IPS-NIHi11 (cell line): Measurements from ENCODE around the gene MT3.
"Not testable (repeated sequence)": the region's sequence is repeated elsewhere in the genome, so short reads cannot be mapped to it uniquely, and the experiment has no call there.

Source experiments
- DNase-seq: peaks from one replicate; pipeline ENCODE4 v3.0.0; 2012; ENCODE audit warnings: mixed read lengths, low spot score

MT3 gene

GRCh38 chr16:56580391-56581048 is 8.8 kb upstream of the MT3 start:
- DNase-seq = no peak

GRCh38 chr16:56582911-56583310 is 6.4 kb upstream of the MT3 start:
- not testable (repeated sequence) for DNase-seq

- no peak for DNase-seq
These were observed 5.8 kb upstream of the MT3 start for GRCh38 chr16:56583351-56584168.

- no peak for DNase-seq
These were observed 5.1 kb upstream of the MT3 start for GRCh38 chr16:56584276-56584675.

- no peak for DNase-seq
These were observed 567 bp upstream of the MT3 start for GRCh38 chr16:56588781-56589140.

GRCh38 chr16:56591377-56592060 is 2.2 kb downstream of the MT3 start:
- DNase-seq = no peak

GRCh38 chr16:56593573-56594291 is 4.4 kb downstream of the MT3 start:
- no peak for DNase-seq

GRCh38 chr16:56594292-56594619 is 4.9 kb downstream of the MT3 start:
- no peak for DNase-seq

GRCh38 chr16:56600398-56600999 is 11.2 kb downstream of the MT3 start:
- peak; percentile 59 for DNase-seq

- no peak for DNase-seq
These were observed 12.0 kb downstream of the MT3 start for GRCh38 chr16:56601325-56601724.

GRCh38 chr16:56603589-56603988 is 14.3 kb downstream of the MT3 start:
- peak; percentile 54 for DNase-seq

- no peak for DNase-seq
These were observed 15.6 kb downstream of the MT3 start for GRCh38 chr16:56604966-56605365.

GRCh38 chr16:56605475-56605874 is 16.1 kb downstream of the MT3 start:
- no peak for DNase-seq

GRCh38 chr16:56606071-56606475 is 16.7 kb downstream of the MT3 start:
- DNase-seq = no peak

- no peak for DNase-seq
These were observed 17.3 kb downstream of the MT3 start for GRCh38 chr16:56606476-56607108.

GRCh38 chr16:56607109-56607618 is 17.8 kb downstream of the MT3 start:
- DNase-seq = peak; percentile 33

GRCh38 chr16:56607675-56608042 is 18.3 kb downstream of the MT3 start:
- DNase-seq = no peak

- peak; percentile 95 for DNase-seq
These were observed 18.9 kb downstream of the MT3 start, which contains the start of gene MT2A for GRCh38 chr16:56608043-56608875. MT2A (plus strand) TSS chr16:56608584; CDS start chr16:56608656, 72 bp downstream.

- DNase-seq = no peak
These were observed 19.6 kb downstream of the MT3 start for GRCh38 chr16:56608876-56609462.

- no peak for DNase-seq
These were observed 20.2 kb downstream of the MT3 start for GRCh38 chr16:56609463-56609921.
